Naive thymus-derived CD8-positive, alpha-beta T cell (primary cell): Measurements from ENCODE around the gene FER. TPM values are rescaled to one million over a fixed set of nuclear protein-coding genes. Genes with fewer than 3 reads are reported as not detected.
"Not testable (repeated sequence)": the region's sequence is repeated elsewhere in the genome, so short reads cannot be mapped to it uniquely, and the experiment has no call there.

ENCODE experiments used
- ATAC-seq, 2 donors: fragments of 150-1000 bp; cut with Tn5 transposase in 1 of 2; sonication (Bioruptor Pico), chemical (Tn5 transposase) in 1 of 2; 1 replicate in 1 of 2; 2 replicates in 1 of 2; pipeline ENCODE4 v1.10.0; 2021; ENCODE audit warnings: mild to moderate bottlenecking in 2 of 2, moderate library complexity in 2 of 2
- POLR2A ChIA-PET: fragments of 350-600 bp; sonication (Branson Sonifier 250); formaldehyde crosslinking; loops from one replicate; lab custom pipeline; 2021; ENCODE audit warnings: antibody characterized with exemption; lab: Charles Lee
- DNase-seq, 10 donors: peaks; one replicate each; pipeline versions ENCODE4 v3.0.0 to v3.0.0-alpha.2; 2020 to 2022
- H3K27ac Mint-ChIP-seq, 10 donors: one replicate each; pipeline ENCODE4 v1.8.0; 2020 to 2022; ENCODE audit warnings: mild to moderate bottlenecking in 10 of 10, mixed read lengths in 10 of 10, moderate library complexity in 4 of 10, inconsistent platforms in 1 of 10
- H3K27me3 Mint-ChIP-seq, 5 donors: one replicate each; pipeline ENCODE4 v1.8.0; 2021 to 2022; ENCODE audit warnings: mixed read lengths in 5 of 5
- H3K36me3 Mint-ChIP-seq, 3 donors: one replicate each; pipeline ENCODE4 v1.8.0; 2020 to 2022; ENCODE audit warnings: mixed read lengths in 3 of 3, mild to moderate bottlenecking in 2 of 3, inconsistent platforms in 1 of 3
- H3K4me1 Mint-ChIP-seq, 4 donors: one replicate each; pipeline ENCODE4 v1.8.0; 2021 to 2022; ENCODE audit warnings: mixed read lengths in 4 of 4
- H3K4me3 Mint-ChIP-seq, 10 donors: one replicate each; pipeline ENCODE4 v1.8.0; 2020 to 2022; ENCODE audit warnings: mild to moderate bottlenecking in 10 of 10, mixed read lengths in 10 of 10, moderate library complexity in 6 of 10, inconsistent platforms in 1 of 10
- H3K9me3 Mint-ChIP-seq, 9 donors: one replicate each; pipeline ENCODE4 v1.8.0; 2020 to 2022; ENCODE audit warnings: mixed read lengths in 9 of 9, mild to moderate bottlenecking in 3 of 9, inconsistent platforms in 1 of 9, moderate library complexity in 1 of 9
- polyA plus RNA-seq, 3 donors: library from polyadenylated mRNA; unstranded; fragments of 300-500 nt; fragmentation: Illumina TruSeq; gene quantifications; one replicate each; pipeline ENCODE4 v1.2.3, GENCODE V29; 2021
- total RNA-seq, 8 experiments: library from RNA in 2 of 8; stranded (reverse) in 2 of 8; gene quantifications; one replicate each; pipeline ENCODE4 v1.2.3 and lab custom pipeline; 2021 to 2026

Gene FER
- total and polyA plus RNA-seq, 5 experiments from 2014 or later, result 8.8 to 15.0 (median 11.4) TPM

DNA sequence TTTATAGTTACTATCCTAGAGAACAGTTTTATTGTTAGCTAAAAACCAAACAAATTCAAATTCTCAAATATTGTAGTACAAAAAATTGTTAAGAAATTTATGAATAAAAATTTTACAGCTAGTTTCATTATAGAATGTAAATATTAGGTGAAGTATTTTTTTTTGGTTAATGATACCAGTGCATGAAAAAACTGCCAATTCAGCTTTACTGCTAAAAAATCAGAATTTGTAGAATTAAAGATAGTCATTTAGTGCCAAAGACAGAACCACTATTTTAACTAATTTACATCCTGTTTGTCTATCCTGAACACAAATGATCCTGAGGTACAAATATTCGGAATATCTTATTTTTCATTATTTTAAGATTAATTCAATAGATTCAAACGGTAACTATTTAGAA, 202.6 kb downstream of the FER start:
- H3K4me3 Mint-ChIP-seq, result no peak overlapping the region
- no peaks in the 10 kb centered on the region for H3K9me3 Mint-ChIP-seq
- no peak for DNase-seq
- POLR2A ChIA-PET, result no interaction called here
- H3K4me1 Mint-ChIP-seq, result no peaks in the 10 kb centered on the region
- no peak for ATAC-seq
- H3K36me3 Mint-ChIP-seq, result peaks cover 0 to 7% (median 6%) of the 10 kb centered on the region in 3 donors
- no peaks in the 10 kb centered on the region for H3K27me3 Mint-ChIP-seq
- H3K27ac Mint-ChIP-seq, result no peak overlapping the region

DNA sequence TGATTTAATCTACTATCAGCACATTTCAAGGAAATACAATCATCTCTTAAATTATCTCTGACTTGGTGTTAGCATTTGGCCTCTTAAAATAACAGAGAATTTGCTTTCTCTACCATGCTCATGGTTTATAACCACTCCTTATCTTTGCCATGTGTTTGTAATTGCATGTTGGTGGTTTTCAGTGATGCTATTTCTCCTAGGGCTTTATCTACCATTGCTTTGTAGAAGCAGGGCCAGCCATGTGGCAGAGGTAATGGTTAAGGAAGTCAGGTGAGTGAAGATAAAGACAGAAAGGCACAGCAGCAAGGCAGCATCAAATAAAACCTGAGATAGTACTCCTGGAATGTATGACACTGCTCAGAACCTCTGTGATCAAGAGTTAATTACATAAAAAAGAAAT, 206.2 kb downstream of the FER start:
- H3K27ac Mint-ChIP-seq, result no peak overlapping the region

DNA sequence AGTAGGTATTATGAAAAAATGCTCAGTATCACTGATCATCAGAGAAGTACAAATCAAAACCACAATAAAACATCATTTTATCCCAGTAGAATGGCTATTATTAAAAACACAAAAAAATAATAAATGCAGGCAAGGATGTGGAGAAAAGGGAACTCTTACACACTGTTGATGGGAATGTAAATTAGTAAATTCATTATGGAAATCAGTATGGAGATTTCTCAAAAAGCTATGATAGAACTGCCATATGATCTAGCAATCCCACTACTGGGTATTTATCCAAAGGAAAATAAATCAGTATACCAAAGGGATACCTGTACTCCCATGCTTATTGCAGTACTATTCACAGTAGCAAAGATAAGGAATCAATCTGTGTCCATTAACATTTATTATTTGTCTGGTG, 209.6 kb downstream of the FER start:
- DNase-seq, result no peak
- no peaks in the 10 kb centered on the region for H3K27me3 Mint-ChIP-seq
- no peak overlapping the region for H3K27ac Mint-ChIP-seq
- no peak overlapping the region for H3K4me3 Mint-ChIP-seq
- H3K36me3 Mint-ChIP-seq, result peaks cover 0 to 9% (median 5%) of the 10 kb centered on the region in 3 donors
- H3K4me1 Mint-ChIP-seq, result no peaks in the 10 kb centered on the region
- ATAC-seq, result no peak
- POLR2A ChIA-PET, result no interaction called here
- no peaks in the 10 kb centered on the region for H3K9me3 Mint-ChIP-seq

More for the DNA sequence above, 206.2 kb downstream of the FER start:
- H3K4me3 Mint-ChIP-seq, result no peak overlapping the region
- H3K27me3 Mint-ChIP-seq, result no peaks in the 10 kb centered on the region
- peaks cover 0 to 2% (median 0%) of the 10 kb centered on the region in 3 donors for H3K36me3 Mint-ChIP-seq
- no peaks in the 10 kb centered on the region for H3K9me3 Mint-ChIP-seq
- H3K4me1 Mint-ChIP-seq, result no peaks in the 10 kb centered on the region
- POLR2A ChIA-PET, result no interaction called here
- ATAC-seq (no peak), DNase-seq (no peak)

DNA sequence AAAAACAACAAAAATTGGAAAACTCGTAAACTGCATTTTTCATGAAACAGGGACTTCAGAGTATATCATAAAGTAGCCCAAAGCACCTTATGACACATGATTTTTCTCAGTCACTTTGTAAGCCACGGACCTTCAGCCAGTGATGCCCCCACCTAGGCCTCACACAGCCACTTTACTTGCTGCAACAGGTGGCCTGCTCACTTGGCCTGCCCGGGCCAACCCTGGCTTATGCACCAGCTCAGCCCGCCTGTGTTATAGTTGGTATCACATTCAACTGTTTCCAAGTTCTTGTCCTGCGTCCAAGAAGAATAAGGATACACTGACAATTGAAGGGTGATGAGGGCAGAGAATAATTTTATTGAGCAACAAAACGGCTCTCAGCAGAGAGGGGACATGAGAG, 219.2 kb downstream of the FER start:
- no peak overlapping the region for H3K4me3 Mint-ChIP-seq

DNA sequence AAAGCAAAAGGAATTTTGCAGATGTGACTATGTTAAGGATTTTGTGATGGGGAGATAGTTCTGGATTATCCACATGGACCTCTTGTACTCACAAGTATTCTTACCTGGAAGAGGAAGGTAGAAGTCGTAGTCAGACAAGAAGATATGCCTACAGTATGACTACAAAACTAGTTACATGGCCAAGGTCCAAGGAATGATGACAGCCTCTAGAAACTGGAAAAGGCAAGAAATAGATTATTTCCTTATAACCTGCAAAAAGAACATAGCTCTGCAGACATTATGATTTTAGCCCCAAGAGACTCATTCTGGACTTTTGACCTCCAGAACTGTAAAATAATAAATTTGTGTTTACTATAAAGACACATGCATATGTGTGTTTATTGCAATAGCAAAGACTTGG, 226.9 kb downstream of the FER start:
- ATAC-seq (no peak), DNase-seq (no peak)
- Mint-ChIP-seq H3K27me3 (no peaks in the 10 kb centered on the region), H3K36me3 (peaks cover 0 to 12% (median 8%) of the 10 kb centered on the region in 3 donors), H3K4me3 (no peak overlapping the region), H3K9me3 (no peaks in the 10 kb centered on the region), H3K4me1 (no peaks in the 10 kb centered on the region), H3K27ac (no peak overlapping the region)
- POLR2A ChIA-PET, result no interaction called here

More for the DNA sequence above, 219.2 kb downstream of the FER start:
- DNase-seq (no peak), ATAC-seq (no peak)
- POLR2A ChIA-PET, result interaction anchor here (0.7 kb wide), 1 partner anchor 574 kb away, joined by 8 read pairs; no protein-coding TSS in a partner anchor
- H3K36me3 Mint-ChIP-seq, result peaks cover 5 to 14% (median 6%) of the 10 kb centered on the region in 3 donors
- H3K27ac Mint-ChIP-seq, result no peak overlapping the region
- no peaks in the 10 kb centered on the region for H3K27me3 Mint-ChIP-seq
- H3K9me3 Mint-ChIP-seq, result peaks cover 0 to 1% (median 0%) of the 10 kb centered on the region in 9 donors
- H3K4me1 Mint-ChIP-seq, result no peaks in the 10 kb centered on the region

DNA sequence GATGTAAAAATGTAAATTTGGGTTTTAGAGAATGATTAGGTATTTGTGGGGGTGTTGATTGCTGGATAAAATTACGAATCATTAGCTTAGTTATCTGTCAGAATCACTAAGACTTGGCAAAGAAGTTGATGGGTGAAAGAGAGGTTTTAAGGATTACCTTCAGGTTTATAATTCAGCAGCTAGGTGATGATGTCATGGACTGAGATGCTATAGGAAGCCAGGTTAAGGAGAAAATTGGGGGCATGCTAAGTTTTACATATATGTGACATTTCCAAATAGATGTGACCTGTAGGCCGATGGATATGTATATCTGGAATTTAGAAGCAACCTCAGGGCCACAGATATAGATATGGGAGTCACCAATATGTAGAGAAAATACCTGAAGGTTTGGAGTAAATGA, 228.0 kb downstream of the FER start:
- H3K27me3 Mint-ChIP-seq, result no peaks in the 10 kb centered on the region
- no peak overlapping the region for H3K27ac Mint-ChIP-seq
- H3K4me1 Mint-ChIP-seq, result no peaks in the 10 kb centered on the region
- POLR2A ChIA-PET, result no interaction called here
- no peak for ATAC-seq
- no peaks in the 10 kb centered on the region for H3K9me3 Mint-ChIP-seq
- no peak for DNase-seq
- peaks cover 0 to 9% (median 8%) of the 10 kb centered on the region in 3 donors for H3K36me3 Mint-ChIP-seq
- H3K4me3 Mint-ChIP-seq, result no peak overlapping the region

DNA sequence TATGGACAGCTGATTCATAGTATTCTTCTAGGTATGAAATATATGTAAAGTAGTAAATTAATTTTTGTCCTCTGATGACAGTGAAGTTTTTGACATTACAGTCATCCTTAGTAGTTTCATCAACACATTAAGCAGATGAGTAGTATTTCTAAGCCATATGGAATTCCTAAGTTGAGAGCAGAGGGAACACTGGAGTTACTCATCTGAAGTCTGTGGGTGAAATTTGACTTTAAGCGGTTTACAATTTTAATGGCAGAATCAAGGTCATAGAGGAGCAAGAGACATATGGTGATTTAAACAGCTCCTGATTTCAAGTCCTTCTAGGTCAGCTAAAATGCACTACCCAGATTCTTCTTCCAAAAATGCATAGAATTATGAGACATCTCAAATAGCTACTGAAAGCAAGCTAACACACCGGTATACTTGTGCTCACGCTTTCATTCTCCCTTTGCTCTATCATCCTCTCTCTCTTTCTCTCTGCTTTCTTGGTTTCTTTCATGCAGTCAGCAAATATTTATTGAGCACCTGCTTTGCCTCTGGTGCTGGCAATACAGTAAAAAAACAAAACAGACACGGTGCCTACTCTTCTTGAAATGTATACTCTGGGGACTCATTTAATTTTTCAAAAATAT, 235.9 kb downstream of the FER start:
- DNase-seq, result no peak
- Mint-ChIP-seq H3K4me3 (no peak overlapping the region), H3K9me3 (peaks cover 0 to 19% (median 4%) of the 10 kb centered on the region in 9 donors), H3K4me1 (no peaks in the 10 kb centered on the region), H3K36me3 (peaks cover 0 to 32% (median 22%) of the 10 kb centered on the region in 3 donors), H3K27ac (no peak overlapping the region), H3K27me3 (no peaks in the 10 kb centered on the region)
- POLR2A ChIA-PET, result no interaction called here
- no peak for ATAC-seq

DNA sequence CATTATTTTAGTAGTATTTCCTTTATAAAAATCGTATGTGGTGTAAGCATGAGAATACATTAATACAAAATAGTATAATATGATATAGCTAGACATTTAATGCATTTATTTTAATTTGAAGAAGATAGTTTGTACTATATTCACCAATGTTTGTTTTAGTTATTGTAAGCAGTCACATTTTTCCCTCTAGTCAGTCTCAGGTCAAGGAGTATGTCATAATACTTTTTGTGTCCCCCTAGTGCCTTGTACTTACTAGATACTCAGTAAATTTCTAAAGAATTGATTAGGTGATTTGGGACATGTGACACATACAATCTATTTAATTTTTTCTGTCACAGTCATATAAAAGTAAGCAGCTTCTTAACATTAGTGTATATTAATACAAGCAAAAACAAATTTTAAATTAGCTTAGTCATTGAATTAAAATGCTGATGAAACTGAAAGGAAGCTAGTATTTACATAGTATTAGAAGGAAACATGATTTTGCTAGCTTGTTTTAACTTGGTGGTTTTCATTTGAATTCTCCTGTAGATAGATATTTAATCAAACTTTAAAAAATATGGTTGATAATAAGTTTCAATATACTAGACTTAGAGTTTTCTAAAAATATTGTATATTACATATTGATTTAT, 242.2 kb downstream of the FER start:
- peaks cover 4 to 37% (median 14%) of the 10 kb centered on the region in 9 donors for H3K9me3 Mint-ChIP-seq
- POLR2A ChIA-PET, result no interaction called here
- DNase-seq, result no peak

DNA sequence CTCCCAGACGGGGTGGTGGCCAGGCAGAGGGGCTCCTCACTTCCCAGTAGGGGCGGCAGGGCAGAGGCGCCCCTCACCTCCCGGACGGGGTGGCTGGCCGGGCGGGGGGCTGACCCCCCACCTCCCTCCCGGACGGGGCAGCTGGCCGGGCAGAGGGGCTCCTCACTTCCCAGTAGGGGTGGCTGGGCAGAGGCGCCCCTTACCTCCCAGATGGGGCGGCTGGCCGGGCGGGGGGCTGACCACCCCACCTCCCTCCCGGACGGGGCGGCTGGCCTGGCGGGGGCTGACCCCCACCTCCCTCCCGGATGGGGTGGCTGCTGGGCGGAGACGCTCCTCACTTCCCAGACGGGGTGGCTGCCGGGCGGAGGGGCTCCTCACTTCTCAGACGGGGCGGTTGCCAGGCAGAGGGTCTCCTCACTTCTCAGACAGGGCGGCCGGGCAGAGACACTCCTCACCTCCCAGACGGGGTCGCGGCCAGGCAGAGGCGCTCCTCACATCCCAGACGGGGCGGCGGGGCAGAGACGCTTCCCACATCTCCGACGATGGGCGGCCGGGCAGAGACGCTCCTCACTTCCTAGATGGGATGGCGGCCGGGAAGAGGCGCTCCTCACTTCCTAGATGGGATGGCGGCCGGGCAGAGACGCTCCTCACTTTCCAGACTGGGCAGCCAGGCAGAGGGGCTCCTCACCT, 244.8 kb downstream of the FER start:
- H3K27ac Mint-ChIP-seq, H3K4me3 Mint-ChIP-seq, H3K4me1 Mint-ChIP-seq, POLR2A ChIA-PET, H3K27me3 Mint-ChIP-seq, ATAC-seq: not testable (repeated sequence)
- H3K36me3 Mint-ChIP-seq, result peaks cover 25 to 39% (median 33%) of the 10 kb centered on the region in 3 donors
- peak in 1 of 10 donors; percentile 49 for DNase-seq
- H3K9me3 Mint-ChIP-seq, result peaks cover 4 to 33% (median 16%) of the 10 kb centered on the region in 9 donors

More for the DNA sequence above, 242.2 kb downstream of the FER start:
- ATAC-seq, result no peak
- peaks cover 14 to 40% (median 35%) of the 10 kb centered on the region in 3 donors for H3K36me3 Mint-ChIP-seq
- H3K4me1 Mint-ChIP-seq, result no peaks in the 10 kb centered on the region
- no peak overlapping the region for H3K27ac Mint-ChIP-seq
- H3K4me3 Mint-ChIP-seq, result no peak overlapping the region
- no peaks in the 10 kb centered on the region for H3K27me3 Mint-ChIP-seq

DNA sequence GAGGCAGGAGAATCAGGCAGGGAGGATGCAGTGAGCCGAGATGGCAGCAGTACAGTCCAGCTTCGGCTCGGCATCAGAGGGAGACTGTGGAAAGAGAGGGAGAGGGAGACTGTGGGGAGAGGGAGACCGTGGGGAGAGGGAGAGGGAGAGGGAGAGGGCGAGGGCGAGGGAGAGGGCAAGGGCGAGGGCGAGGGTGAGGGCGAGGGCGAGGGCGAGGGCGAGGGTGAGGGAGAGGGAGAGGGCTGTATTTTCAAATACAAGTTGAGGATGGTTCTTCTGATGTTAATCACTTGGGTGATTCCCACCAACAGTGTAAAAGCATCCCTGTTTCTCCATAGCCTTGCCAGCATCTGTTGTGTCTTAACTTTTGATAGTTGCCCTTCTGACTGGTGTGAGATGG, 245.7 kb downstream of the FER start:
- DNase-seq, ATAC-seq, H3K27me3 Mint-ChIP-seq, H3K27ac Mint-ChIP-seq, H3K4me1 Mint-ChIP-seq, H3K4me3 Mint-ChIP-seq: not testable (repeated sequence)
- POLR2A ChIA-PET, result interaction anchor here (0.6 kb wide), 1 partner anchor 16 kb away, joined by 9 read pairs; no protein-coding TSS in a partner anchor
- Mint-ChIP-seq H3K9me3 (peaks cover 3 to 26% (median 16%) of the 10 kb centered on the region in 9 donors), H3K36me3 (peaks cover 25 to 33% (median 30%) of the 10 kb centered on the region in 3 donors)

DNA sequence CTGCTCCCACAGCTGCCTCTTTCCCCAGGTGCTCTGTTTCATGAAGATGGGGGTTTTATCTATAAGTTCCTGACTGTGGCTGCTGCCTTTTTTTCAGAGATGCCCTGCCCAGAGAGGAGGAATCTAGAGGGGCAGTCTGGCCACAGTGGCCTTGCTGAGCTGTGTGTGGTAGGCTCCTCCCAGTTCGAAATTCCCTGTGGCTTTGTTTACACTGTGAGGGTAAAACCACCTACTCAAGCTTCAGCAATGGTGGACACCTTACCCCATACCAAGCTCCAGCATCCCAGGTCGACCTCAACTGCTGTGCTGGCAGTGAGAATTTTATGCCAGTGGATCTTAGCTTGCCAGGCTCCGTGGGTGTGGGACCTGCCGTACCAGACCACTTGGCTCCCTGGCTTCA, 250.0 kb downstream of the FER start:
- no peak for DNase-seq
- peaks cover 0 to 1% (median 0%) of the 10 kb centered on the region in 5 donors for H3K27me3 Mint-ChIP-seq
- H3K4me1 Mint-ChIP-seq, result peaks cover 0 to 2% (median 0%) of the 10 kb centered on the region in 4 donors
- no peak overlapping the region for H3K27ac Mint-ChIP-seq
- H3K36me3 Mint-ChIP-seq, result peaks cover 25 to 40% (median 32%) of the 10 kb centered on the region in 3 donors
- POLR2A ChIA-PET, result no interaction called here
- no peak overlapping the region for H3K4me3 Mint-ChIP-seq
- peaks cover 0 to 26% (median 16%) of the 10 kb centered on the region in 9 donors for H3K9me3 Mint-ChIP-seq
- no peak for ATAC-seq

DNA sequence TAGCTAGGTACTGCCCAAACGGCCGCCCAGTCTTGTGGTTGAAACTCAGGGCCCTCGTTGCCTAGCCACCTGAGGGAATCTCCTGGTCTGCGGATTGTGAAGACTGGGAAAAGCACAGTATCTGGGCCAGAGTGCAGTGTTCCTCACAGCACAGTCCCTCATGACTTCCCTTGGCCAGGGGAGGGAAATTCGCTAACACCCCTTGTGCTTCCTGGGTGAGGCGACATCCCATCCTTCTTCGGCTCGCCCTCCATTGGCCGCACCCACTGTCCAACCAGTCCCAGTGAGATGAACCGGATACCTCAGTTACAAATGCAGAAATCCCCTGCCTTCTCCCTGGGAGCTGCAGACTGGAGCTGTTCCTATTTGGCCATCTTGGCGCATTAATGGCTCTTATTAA, 250.5 kb downstream of the FER start:
- POLR2A ChIA-PET, result no interaction called here
- Mint-ChIP-seq H3K27me3 (peaks cover 0 to 1% (median 0%) of the 10 kb centered on the region in 5 donors), H3K4me1 (peaks cover 0 to 2% (median 0%) of the 10 kb centered on the region in 4 donors), H3K27ac (no peak overlapping the region), H3K4me3 (no peak overlapping the region), H3K9me3 (peaks cover 0 to 25% (median 16%) of the 10 kb centered on the region in 9 donors), H3K36me3 (peaks cover 25 to 40% (median 31%) of the 10 kb centered on the region in 3 donors)
- DNase-seq, result no peak
- no peak for ATAC-seq

DNA sequence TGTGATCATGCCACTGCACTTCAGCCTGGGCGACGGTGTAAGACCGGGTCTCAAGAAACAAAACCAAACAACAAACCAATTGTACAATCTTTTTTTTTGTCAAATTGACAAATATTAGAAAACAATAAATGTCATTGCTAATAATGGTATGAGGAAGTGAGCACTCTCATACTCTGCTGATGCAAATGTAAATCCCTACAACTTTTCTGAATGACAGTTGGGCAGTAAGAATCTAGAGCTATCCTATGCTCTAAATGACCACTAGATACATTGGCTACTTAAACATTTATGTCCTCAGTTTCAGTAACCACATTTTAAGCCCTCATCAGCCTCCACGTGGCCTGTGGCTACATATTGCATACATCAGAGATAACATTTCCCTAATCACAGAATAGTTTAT, 256.2 kb downstream of the FER start:
- H3K27ac Mint-ChIP-seq, result no peak overlapping the region
- H3K36me3 Mint-ChIP-seq, result peaks cover 0 to 7% (median 5%) of the 10 kb centered on the region in 3 donors
- H3K4me3 Mint-ChIP-seq, result no peak overlapping the region
- no peak for DNase-seq
- peaks cover 0 to 1% (median 0%) of the 10 kb centered on the region in 5 donors for H3K27me3 Mint-ChIP-seq
- peaks cover 0 to 3% (median 0%) of the 10 kb centered on the region in 9 donors for H3K9me3 Mint-ChIP-seq
- POLR2A ChIA-PET, result no interaction called here
- no peak for ATAC-seq
- H3K4me1 Mint-ChIP-seq, result peaks cover 0 to 6% (median 0%) of the 10 kb centered on the region in 4 donors
